ENCODE results near the gene CRIM1. TPM values are rescaled to one million over a fixed set of nuclear protein-coding genes. Genes with fewer than 3 reads are reported as not detected.
A peak's percentile ranks its signal among the peaks of the same experiment; 100 is the strongest.

The CRIM1 gene
- total RNA-seq, 2 experiments from 2014 or later, result 3.1 to 3.3 TPM

DNA sequence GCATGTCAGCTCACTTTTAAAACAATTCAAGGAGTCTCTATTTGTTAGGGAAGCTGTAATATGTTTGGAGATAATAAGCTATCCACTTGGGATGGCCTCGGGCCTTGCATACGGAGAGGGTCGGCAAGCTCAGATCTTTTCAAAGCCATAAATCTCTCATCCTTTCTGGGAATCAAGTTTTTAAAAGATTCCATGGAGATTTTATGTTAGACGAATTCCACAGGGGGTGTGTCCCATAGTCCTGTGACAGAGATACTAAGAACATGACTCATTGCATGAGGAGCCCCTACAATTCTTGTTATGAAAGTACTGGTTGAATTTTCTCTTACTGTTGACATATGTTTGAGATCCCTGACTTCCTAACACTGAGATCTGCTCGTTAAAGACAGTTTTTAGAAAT, 133.7 kb downstream of the CRIM1 start:
- Mint-ChIP-seq H3K27ac (no peak overlapping the region), H3K9me3 (no peaks in the 10 kb centered on the region), H3K4me1 (ENCODE audit: low read depth) (no peaks in the 10 kb centered on the region), H3K27me3 (ENCODE audit: low read depth) (no peaks in the 10 kb centered on the region), H3K36me3 (ENCODE audit: low read depth) (no peaks in the 10 kb centered on the region), H3K4me3 (no peak overlapping the region)
- intact Hi-C loops (cut with micrococcal nuclease), result no loop called here
- DNase-seq, result no peak
- CTCF ChIA-PET, result no interaction called here

DNA sequence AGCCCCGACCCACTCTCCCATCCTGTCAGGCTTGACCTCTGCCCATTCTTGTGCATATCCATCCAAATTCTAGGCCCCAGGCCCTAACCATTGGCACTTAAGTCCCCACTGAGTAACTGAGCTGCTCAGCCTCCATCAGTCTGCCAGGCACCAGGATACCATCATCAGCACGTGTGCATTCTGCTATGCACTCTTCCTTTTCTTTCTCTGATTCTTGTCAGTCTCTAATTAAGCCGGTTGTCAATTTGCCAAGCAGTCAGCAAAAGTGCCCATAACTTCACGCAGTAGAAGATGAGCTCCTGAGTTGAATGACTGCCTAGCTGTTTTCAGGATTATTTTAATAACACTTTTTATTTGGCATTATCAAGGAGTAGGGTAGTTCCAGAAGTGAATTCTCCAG, 135.2 kb downstream of the CRIM1 start:
- Mint-ChIP-seq H3K36me3 (ENCODE audit: low read depth) (no peaks in the 10 kb centered on the region), H3K4me3 (no peak overlapping the region), H3K27me3 (ENCODE audit: low read depth) (peaks cover 4% of the 10 kb centered on the region), H3K9me3 (no peaks in the 10 kb centered on the region), H3K27ac (no peak overlapping the region), H3K4me1 (ENCODE audit: low read depth) (no peaks in the 10 kb centered on the region)
- CTCF ChIA-PET, result interaction anchor here (1.5 kb wide), 1 partner anchor 138 kb away, joined by 3 read pairs; no protein-coding TSS in a partner anchor
- DNase-seq, result no peak
- intact Hi-C loops (cut with micrococcal nuclease), result no loop called here

DNA sequence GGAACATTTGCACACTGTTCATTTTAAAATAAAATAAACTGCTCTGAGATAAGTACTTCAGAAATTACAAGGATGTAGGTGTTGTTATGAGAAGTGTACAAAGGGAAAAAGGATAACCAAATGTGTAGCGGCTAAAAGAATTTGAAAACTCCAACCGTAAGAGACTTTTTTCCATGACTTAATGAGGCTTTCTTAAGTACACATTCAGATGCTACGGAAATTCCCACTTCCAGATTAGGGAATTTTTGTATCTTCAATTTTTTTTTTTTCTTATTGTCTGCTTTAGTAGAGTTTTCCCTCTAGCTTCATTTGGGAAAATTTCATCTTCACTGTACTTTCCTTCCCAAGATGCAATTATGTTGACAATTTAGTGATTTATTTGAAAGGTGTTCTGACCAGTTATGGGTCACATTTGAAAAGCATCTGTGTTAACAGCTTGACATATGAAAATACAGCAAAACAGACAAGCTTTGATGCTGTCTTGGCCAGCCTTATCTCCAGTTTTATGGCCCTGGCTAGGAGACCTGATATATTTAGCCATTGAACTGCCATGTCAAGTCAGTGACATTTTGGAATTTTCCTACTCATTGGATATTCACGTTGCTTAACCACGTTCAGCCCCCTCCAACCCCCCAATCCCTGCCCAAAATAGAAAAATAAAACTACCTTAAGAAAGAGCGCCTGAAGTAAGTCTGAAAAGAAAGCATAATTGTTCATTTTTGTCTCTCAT, 136.8 kb downstream of the CRIM1 start:
- CTCF ChIA-PET, result interaction anchor here (1.5 kb wide), 1 partner anchor 139 kb away, joined by 3 read pairs; no protein-coding TSS in a partner anchor
- Mint-ChIP-seq H3K4me3 (no peak overlapping the region), H3K4me1 (ENCODE audit: low read depth) (no peaks in the 10 kb centered on the region), H3K27me3 (ENCODE audit: low read depth) (peaks cover 4% of the 10 kb centered on the region), H3K27ac (no peak overlapping the region), H3K36me3 (ENCODE audit: low read depth) (no peaks in the 10 kb centered on the region), H3K9me3 (no peaks in the 10 kb centered on the region)
- DNase-seq, result no peak
- intact Hi-C loops (cut with micrococcal nuclease), result no loop called here

DNA sequence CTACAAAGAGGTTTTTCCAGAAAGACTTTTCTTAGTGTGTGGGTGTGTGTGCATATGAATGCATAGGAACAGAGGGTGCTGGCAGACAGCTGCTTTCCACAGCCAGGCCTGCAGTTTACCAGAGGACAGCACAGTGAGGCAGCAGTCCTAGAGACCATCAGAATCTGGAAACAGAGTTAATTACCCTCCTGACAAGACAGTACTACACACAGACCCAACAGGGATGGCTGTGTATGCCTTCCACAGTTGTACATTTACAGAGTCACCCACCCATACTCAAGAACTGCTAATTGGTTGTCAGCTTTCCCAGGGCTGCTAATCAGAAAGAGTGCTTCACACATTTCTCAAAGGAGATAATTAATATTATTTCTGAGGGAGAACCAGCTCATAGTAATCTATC, 137.7 kb downstream of the CRIM1 start:
- no peak for DNase-seq
- CTCF ChIA-PET, result interaction anchor here (0.7 kb wide), 1 partner anchor 51 kb away, joined by 4 read pairs; no protein-coding TSS in a partner anchor
- no peak overlapping the region for H3K27ac Mint-ChIP-seq
- intact Hi-C loops (cut with micrococcal nuclease), result no loop called here
- no peaks in the 10 kb centered on the region for H3K36me3 Mint-ChIP-seq (ENCODE audit: low read depth)
- no peaks in the 10 kb centered on the region for H3K9me3 Mint-ChIP-seq
- H3K4me3 Mint-ChIP-seq, result no peak overlapping the region
- H3K27me3 Mint-ChIP-seq (ENCODE audit: low read depth), result peaks cover 4% of the 10 kb centered on the region
- H3K4me1 Mint-ChIP-seq (ENCODE audit: low read depth), result no peaks in the 10 kb centered on the region

- H3K36me3 Mint-ChIP-seq (ENCODE audit: low read depth), result no peaks in the 10 kb centered on the region
- no peaks in the 10 kb centered on the region for H3K4me1 Mint-ChIP-seq (ENCODE audit: low read depth)
- intact Hi-C loops (cut with micrococcal nuclease), result no loop called here
- no peak for DNase-seq
- H3K9me3 Mint-ChIP-seq, result no peaks in the 10 kb centered on the region
- H3K4me3 Mint-ChIP-seq, result no peak overlapping the region
- H3K27ac Mint-ChIP-seq, result no peak overlapping the region
- peaks cover 4% of the 10 kb centered on the region for H3K27me3 Mint-ChIP-seq (ENCODE audit: low read depth)
- CTCF ChIA-PET, result no interaction called here
These were observed 142.1 kb downstream of the CRIM1 start for GRCh38 chr2:36497570-36498163.

- Mint-ChIP-seq H3K27me3 (ENCODE audit: low read depth) (peaks cover 4% of the 10 kb centered on the region), H3K4me1 (ENCODE audit: low read depth) (no peaks in the 10 kb centered on the region), H3K27ac (no peak overlapping the region), H3K4me3 (no peak overlapping the region), H3K36me3 (ENCODE audit: low read depth) (no peaks in the 10 kb centered on the region), H3K9me3 (no peaks in the 10 kb centered on the region)
- intact Hi-C loops (cut with micrococcal nuclease), result no loop called here
- CTCF ChIA-PET, result no interaction called here
- no peak for DNase-seq
These were observed 143.7 kb downstream of the CRIM1 start for GRCh38 chr2:36499128-36499820.

DNA sequence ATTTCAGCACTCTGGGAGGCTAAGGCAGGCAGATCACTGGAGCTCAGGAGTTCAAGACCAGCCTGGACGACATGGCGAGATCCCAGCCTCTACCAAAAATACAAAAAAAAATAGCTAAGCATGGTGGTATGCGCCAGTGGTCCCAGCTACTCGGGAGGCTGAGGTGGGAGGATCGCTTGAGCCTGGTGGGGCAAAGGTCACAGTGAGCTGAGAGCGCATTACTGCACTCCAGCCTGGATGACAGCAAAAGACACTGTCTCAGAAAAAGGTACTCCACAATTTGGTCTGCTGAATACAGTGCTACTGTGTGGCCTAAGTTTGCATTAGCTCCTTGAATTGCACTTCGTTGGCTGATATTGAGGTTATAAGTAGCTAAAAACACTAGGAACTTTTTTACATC, 144.5 kb downstream of the CRIM1 start:
- intact Hi-C loops (cut with micrococcal nuclease), result no loop called here
- no peaks in the 10 kb centered on the region for H3K27me3 Mint-ChIP-seq (ENCODE audit: low read depth)
- H3K4me1 Mint-ChIP-seq (ENCODE audit: low read depth), result no peaks in the 10 kb centered on the region
- H3K4me3 Mint-ChIP-seq, result no peak overlapping the region
- no peaks in the 10 kb centered on the region for H3K36me3 Mint-ChIP-seq (ENCODE audit: low read depth)
- no peak for DNase-seq
- no peak overlapping the region for H3K27ac Mint-ChIP-seq
- CTCF ChIA-PET, result no interaction called here
- no peaks in the 10 kb centered on the region for H3K9me3 Mint-ChIP-seq

- Mint-ChIP-seq H3K27ac (no peak overlapping the region), H3K9me3 (no peaks in the 10 kb centered on the region), H3K36me3 (ENCODE audit: low read depth) (no peaks in the 10 kb centered on the region), H3K4me1 (ENCODE audit: low read depth) (no peaks in the 10 kb centered on the region), H3K4me3 (no peak overlapping the region), H3K27me3 (ENCODE audit: low read depth) (no peaks in the 10 kb centered on the region)
- no peak for DNase-seq
- CTCF ChIA-PET, result no interaction called here
- intact Hi-C loops (cut with micrococcal nuclease), result no loop called here
These were observed 146.5 kb downstream of the CRIM1 start for GRCh38 chr2:36502081-36502480.

DNA sequence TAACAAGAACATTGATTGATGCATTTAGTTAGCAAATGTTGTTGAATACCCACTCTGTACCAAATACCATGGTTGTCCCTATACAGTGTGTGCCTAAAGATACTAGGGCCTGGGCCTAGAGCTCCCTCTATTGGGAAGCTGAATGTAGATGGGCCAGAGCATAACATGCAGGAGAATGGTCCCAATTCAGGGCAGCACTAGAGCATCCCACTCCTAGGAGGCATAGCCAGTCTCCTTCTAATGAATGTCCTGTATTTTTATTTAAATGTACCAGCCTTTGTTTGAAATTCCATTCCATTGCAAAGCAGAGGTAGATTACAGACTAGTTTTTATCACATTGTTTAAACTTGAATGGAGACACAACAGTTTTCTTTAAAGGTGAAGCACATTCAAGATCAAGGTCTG, 151.8 kb downstream of the CRIM1 start:
- intact Hi-C loops (cut with micrococcal nuclease), result loop anchor here (1.0 to 5.0 kb wide), 5 partner anchors 42 to 531 kb away; no protein-coding TSS in a partner anchor
- H3K27me3 Mint-ChIP-seq (ENCODE audit: low read depth), result no peaks in the 10 kb centered on the region
- no peaks in the 10 kb centered on the region for H3K36me3 Mint-ChIP-seq (ENCODE audit: low read depth)
- CTCF ChIA-PET, result interaction anchor here (0.7 to 1.0 kb wide), 2 partner anchors 155 to 536 kb away, joined by 3 to 4 read pairs; no protein-coding TSS in a partner anchor
- H3K9me3 Mint-ChIP-seq, result no peaks in the 10 kb centered on the region
- no peak overlapping the region for H3K4me3 Mint-ChIP-seq
- no peaks in the 10 kb centered on the region for H3K4me1 Mint-ChIP-seq (ENCODE audit: low read depth)
- DNase-seq, result peak; percentile 68
- no peak overlapping the region for H3K27ac Mint-ChIP-seq

DNA sequence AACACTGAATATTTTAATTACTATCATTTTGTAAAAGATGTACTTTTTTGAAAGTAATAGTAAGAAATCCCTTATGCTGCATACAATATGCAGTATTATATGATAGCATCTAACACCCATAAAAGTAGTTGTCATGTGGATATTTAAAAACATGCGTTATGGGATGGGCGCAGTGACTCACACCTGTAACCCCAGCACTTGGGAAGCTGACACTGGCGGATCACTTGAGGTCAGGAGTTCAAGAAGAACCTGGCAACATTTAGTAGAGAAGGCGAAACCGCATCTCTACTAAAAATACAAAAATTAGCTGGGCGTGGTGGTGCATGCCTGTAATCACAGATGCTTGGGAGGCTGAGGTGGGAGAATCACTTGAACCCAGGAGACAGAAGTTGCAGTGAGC, 153.5 kb downstream of the CRIM1 start:
- no peaks in the 10 kb centered on the region for H3K36me3 Mint-ChIP-seq (ENCODE audit: low read depth)
- no peak overlapping the region for H3K27ac Mint-ChIP-seq
- no peak for DNase-seq
- H3K27me3 Mint-ChIP-seq (ENCODE audit: low read depth), result no peaks in the 10 kb centered on the region
- intact Hi-C loops (cut with micrococcal nuclease), result loop anchor here (5.0 kb wide), 1 partner anchor 153 kb away; no protein-coding TSS in a partner anchor
- CTCF ChIA-PET, result no interaction called here
- no peaks in the 10 kb centered on the region for H3K9me3 Mint-ChIP-seq
- H3K4me1 Mint-ChIP-seq (ENCODE audit: low read depth), result no peaks in the 10 kb centered on the region
- H3K4me3 Mint-ChIP-seq, result no peak overlapping the region

GRCh38 chr2:36511858-36512603, 156.5 kb downstream of the CRIM1 start:
- H3K9me3 Mint-ChIP-seq, result no peaks in the 10 kb centered on the region
- intact Hi-C loops (cut with micrococcal nuclease), result no loop called here
- peaks cover 5% of the 10 kb centered on the region for H3K36me3 Mint-ChIP-seq (ENCODE audit: low read depth)
- no peak overlapping the region for H3K27ac Mint-ChIP-seq
- H3K4me3 Mint-ChIP-seq, result no peak overlapping the region
- CTCF ChIA-PET, result interaction anchor here (0.9 to 2.1 kb wide), 2 partner anchors 159 to 161 kb away, joined by 3 to 5 read pairs; no protein-coding TSS in a partner anchor
- no peaks in the 10 kb centered on the region for H3K4me1 Mint-ChIP-seq (ENCODE audit: low read depth)
- no peaks in the 10 kb centered on the region for H3K27me3 Mint-ChIP-seq (ENCODE audit: low read depth)
- DNase-seq, result no peak

DNA sequence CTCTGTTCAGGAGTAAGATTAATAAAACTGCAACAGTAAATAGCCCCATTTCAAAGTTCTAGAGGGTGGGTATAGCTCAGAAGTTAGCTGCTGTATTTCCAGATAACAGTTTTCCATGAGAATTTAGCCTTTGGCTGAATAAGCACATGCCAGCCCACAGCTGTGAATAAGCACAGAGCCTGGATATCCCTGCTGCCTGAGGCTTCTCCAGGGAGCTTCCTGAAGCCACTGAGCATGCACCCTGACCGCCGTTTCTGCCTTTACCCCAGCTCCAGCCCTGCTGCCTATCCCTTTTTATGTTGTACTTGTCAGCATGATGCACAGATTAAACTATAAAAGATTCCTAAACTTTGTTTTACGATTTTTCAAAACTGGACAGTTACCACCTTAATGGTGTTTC, 157.1 kb downstream of the CRIM1 start:
- H3K27me3 Mint-ChIP-seq (ENCODE audit: low read depth), result no peaks in the 10 kb centered on the region
- no peak for DNase-seq
- H3K4me1 Mint-ChIP-seq (ENCODE audit: low read depth), result no peaks in the 10 kb centered on the region
- H3K9me3 Mint-ChIP-seq, result no peaks in the 10 kb centered on the region
- intact Hi-C loops (cut with micrococcal nuclease), result no loop called here
- H3K27ac Mint-ChIP-seq, result no peak overlapping the region
- H3K36me3 Mint-ChIP-seq (ENCODE audit: low read depth), result peaks cover 5% of the 10 kb centered on the region
- H3K4me3 Mint-ChIP-seq, result no peak overlapping the region
- CTCF ChIA-PET, result interaction anchor here (0.9 kb wide), 1 partner anchor 162 kb away, joined by 3 read pairs; no protein-coding TSS in a partner anchor
